Neural progenitor cell (in vitro differentiated cells): Measurements from ENCODE around the gene KIAA1549. TPM values are rescaled to one million over a fixed set of nuclear protein-coding genes. Genes with fewer than 3 reads are reported as not detected.

Experiments used
- DNase-seq: peaks from one replicate; pipeline ENCODE4 v3.0.0-alpha.2; 2016; ENCODE audit warnings: low spot score
- H2AFZ ChIP-seq: fragments of 200-600 bp; sonication (generic); replicated peaks from 2 replicates; pipeline ENCODE4 v1.6.1; 2016; ENCODE audit warnings: antibody characterized with exemption
- H3F3A ChIP-seq: fragments of 200-600 bp; sonication (generic); 2 replicates; pipeline ENCODE4 v1.6.1; 2016; ENCODE audit warnings: antibody characterized with exemption, low read depth
- H3K27ac ChIP-seq: fragments of 200-600 bp; sonication (generic); 2 replicates; pipeline ENCODE4 v1.5.1; 2016; ENCODE audit warnings: mild to moderate bottlenecking
- H3K27me3 ChIP-seq: fragments of 200-600 bp; sonication (generic); 2 replicates; pipeline ENCODE4 v1.6.1; 2016; ENCODE audit warnings: mild to moderate bottlenecking, moderate library complexity
- H3K36me3 ChIP-seq: fragments of 200-600 bp; sonication (generic); 2 replicates; pipeline ENCODE4 v1.5.1; 2016
- H3K4me1 ChIP-seq: fragments of 200-600 bp; sonication (generic); 2 replicates; pipeline ENCODE4 v1.6.1; 2016; ENCODE audit warnings: mixed run types
- H3K4me2 ChIP-seq: fragments of 200-600 bp; sonication (generic); 2 replicates; pipeline ENCODE4 v1.6.1; 2016
- H3K4me3 ChIP-seq: fragments of 200-600 bp; sonication (generic); 2 replicates; pipeline ENCODE4 v1.5.1; 2016
- H3K79me2 ChIP-seq: fragments of 200-600 bp; sonication (generic); 2 replicates; pipeline ENCODE4 v1.6.1; 2016; ENCODE audit warnings: low read depth
- H3K9ac ChIP-seq: fragments of 200-600 bp; sonication (generic); 2 replicates; pipeline ENCODE4 v1.6.1; 2016
- H3K9me3 ChIP-seq: fragments of 200-600 bp; sonication (generic); 2 replicates; pipeline ENCODE4 v1.5.1; 2016; ENCODE audit warnings: low read depth
- H4K20me1 ChIP-seq: fragments of 200-600 bp; sonication (generic); 2 replicates; pipeline ENCODE4 v1.6.1; 2016; ENCODE audit warnings: low read depth
- H3K27ac Mint-ChIP-seq: 3 replicates; pipeline ENCODE4 v1.8.0; 2021; ENCODE audit warnings: mixed read lengths
- H3K27me3 Mint-ChIP-seq: 2 replicates; pipeline ENCODE4 v1.8.0; 2022; ENCODE audit warnings: low read depth, mild to moderate bottlenecking, inconsistent platforms, moderate library complexity, mixed read lengths; ENCODE audit not compliant: insufficient read depth
- H3K36me3 Mint-ChIP-seq: 3 replicates; pipeline ENCODE4 v1.8.0; 2021; ENCODE audit warnings: mixed read lengths
- H3K4me1 Mint-ChIP-seq: 3 replicates; pipeline ENCODE4 v1.8.0; 2021; ENCODE audit warnings: mixed read lengths
- H3K4me3 Mint-ChIP-seq: 3 replicates; pipeline ENCODE4 v1.8.0; 2021; ENCODE audit warnings: mild to moderate bottlenecking, moderate library complexity, mixed read lengths
- H3K9me3 Mint-ChIP-seq: 3 replicates; pipeline ENCODE4 v1.8.0; 2020; ENCODE audit warnings: mixed read lengths
- EZH2 ChIP-seq: fragments of 200-600 bp; sonication (generic); IDR thresholded peaks from 2 replicates; pipeline ENCODE4 v1.6.1; 2017; ENCODE audit warnings: antibody characterized with exemption, mild to moderate bottlenecking, moderate library complexity
- EZH2phosphoT487 ChIP-seq: fragments of 200-600 bp; sonication (generic); IDR thresholded peaks from 2 replicates; pipeline ENCODE4 v1.6.1; 2017; ENCODE audit warnings: antibody characterized with exemption
- total RNA-seq: library from RNA; depleted of rRNA; stranded (reverse); fragments of >200 nt; gene quantifications from 2 replicates; pipeline ENCODE4 v1.2.3, GENCODE V29; 2015; ENCODE audit warnings: low replicate concordance
- TF ChIP-seq, protein P1 (sequence below): fragments of 200-600 bp; sonication (generic); IDR thresholded peaks from 2 replicates; pipeline ENCODE4 v1.5.1; 2017; ENCODE audit warnings: antibody characterized with exemption, mild to moderate bottlenecking

Gene KIAA1549
- total RNA-seq, 1 donor from 2014 or later: 4.8 TPM

DNA sequence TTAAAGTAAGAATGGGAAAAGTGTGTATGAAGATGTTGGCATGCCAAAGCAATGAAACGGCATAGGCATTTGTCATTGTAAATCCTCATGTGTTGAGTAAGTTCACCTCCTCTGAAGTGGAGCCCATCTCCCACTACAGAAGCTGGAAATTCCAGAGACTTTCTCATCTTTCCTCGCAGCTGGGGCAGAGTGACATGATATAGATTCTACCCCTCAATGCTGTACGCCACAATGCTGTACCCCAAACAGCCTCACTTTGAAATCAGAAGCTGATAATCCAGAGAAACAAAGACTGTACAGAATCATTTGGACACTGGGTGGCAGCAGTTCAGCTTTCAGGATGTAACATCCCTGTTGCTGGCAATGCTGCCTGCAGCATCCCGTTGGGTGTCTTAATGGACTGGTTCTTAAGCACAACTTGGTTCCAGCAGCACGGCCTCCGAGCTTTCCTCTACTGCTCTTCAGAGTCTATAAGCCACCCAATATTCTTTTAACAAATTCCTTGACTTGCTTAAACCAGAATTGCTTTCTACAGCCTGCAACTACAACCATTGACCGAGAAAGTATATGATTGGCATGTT lies 35.8 kb upstream of the KIAA1549 start:
- H3K4me1 ChIP-seq: peaks cover 4% of the 10 kb centered on the region
- H3K36me3 Mint-ChIP-seq: no peaks in the 10 kb centered on the region
- H3K4me3 Mint-ChIP-seq: no peak overlapping the region
- H3K79me2 ChIP-seq: no peaks in the 10 kb centered on the region
- H3K27ac Mint-ChIP-seq: no peak overlapping the region
- H4K20me1 ChIP-seq: no peaks in the 10 kb centered on the region
- peaks cover 9% of the 10 kb centered on the region for H3F3A ChIP-seq
- peak overlapping the region; percentile 27 for H2AFZ ChIP-seq
- peak; percentile 79 for DNase-seq
- no peak overlapping the region for H3K4me3 ChIP-seq
- H3K9ac ChIP-seq: no peak overlapping the region
- no peak overlapping the region for H3K27ac ChIP-seq
- no peak overlapping the region for H3K4me2 ChIP-seq
- peaks cover 24% of the 10 kb centered on the region for H3K4me1 Mint-ChIP-seq
- H3K9me3 ChIP-seq: no peaks in the 10 kb centered on the region
- peaks cover 11% of the 10 kb centered on the region for H3K27me3 ChIP-seq
- TF ChIP-seq, protein P1, sequence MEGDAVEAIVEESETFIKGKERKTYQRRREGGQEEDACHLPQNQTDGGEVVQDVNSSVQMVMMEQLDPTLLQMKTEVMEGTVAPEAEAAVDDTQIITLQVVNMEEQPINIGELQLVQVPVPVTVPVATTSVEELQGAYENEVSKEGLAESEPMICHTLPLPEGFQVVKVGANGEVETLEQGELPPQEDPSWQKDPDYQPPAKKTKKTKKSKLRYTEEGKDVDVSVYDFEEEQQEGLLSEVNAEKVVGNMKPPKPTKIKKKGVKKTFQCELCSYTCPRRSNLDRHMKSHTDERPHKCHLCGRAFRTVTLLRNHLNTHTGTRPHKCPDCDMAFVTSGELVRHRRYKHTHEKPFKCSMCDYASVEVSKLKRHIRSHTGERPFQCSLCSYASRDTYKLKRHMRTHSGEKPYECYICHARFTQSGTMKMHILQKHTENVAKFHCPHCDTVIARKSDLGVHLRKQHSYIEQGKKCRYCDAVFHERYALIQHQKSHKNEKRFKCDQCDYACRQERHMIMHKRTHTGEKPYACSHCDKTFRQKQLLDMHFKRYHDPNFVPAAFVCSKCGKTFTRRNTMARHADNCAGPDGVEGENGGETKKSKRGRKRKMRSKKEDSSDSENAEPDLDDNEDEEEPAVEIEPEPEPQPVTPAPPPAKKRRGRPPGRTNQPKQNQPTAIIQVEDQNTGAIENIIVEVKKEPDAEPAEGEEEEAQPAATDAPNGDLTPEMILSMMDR: peak; percentile 71
- no peak for TF ChIP-seq EZH2phosphoT487
- H3K27me3 Mint-ChIP-seq: peaks cover 12% of the 10 kb centered on the region
- peaks cover 3% of the 10 kb centered on the region for H3K36me3 ChIP-seq
- H3K9me3 Mint-ChIP-seq: peaks cover 2% of the 10 kb centered on the region

DNA sequence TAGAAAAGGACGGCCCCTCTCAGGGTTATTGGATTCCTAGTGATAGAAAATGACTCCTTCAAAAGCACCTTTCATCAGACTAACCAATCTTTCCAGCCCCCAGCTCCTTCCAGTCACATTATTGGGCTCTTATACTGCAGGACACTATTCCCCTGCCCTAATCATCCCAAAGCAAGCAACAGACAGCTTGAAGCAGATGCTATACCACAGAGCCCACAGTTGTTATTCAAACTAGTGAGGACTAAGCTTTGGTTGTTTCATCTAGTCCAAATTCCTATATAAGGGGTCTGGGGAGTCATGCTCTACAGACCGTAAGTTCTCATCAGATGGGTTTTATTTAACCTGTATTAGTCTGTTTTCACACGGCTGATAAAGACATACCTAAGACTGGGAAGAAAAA lies 30.2 kb upstream of the KIAA1549 start:
- Histone ChIP-seq H3K9ac (no peak overlapping the region), H3K4me2 (no peak overlapping the region), H3K36me3 (no peaks in the 10 kb centered on the region), H3K9me3 (no peaks in the 10 kb centered on the region), H3K27ac (no peak overlapping the region), H3K4me3 (no peak overlapping the region), H3K79me2 (no peaks in the 10 kb centered on the region), H2AFZ (no peak overlapping the region), H3K27me3 (peaks cover 11% of the 10 kb centered on the region), H3F3A (peaks cover 6% of the 10 kb centered on the region), H3K4me1 (no peaks in the 10 kb centered on the region), H4K20me1 (no peaks in the 10 kb centered on the region)
- DNase-seq: no peak
- Mint-ChIP-seq H3K27me3 (peaks cover 7% of the 10 kb centered on the region), H3K27ac (no peak overlapping the region), H3K36me3 (no peaks in the 10 kb centered on the region), H3K9me3 (peaks cover 3% of the 10 kb centered on the region), H3K4me1 (peaks cover 4% of the 10 kb centered on the region), H3K4me3 (no peak overlapping the region)
- TF ChIP-seq EZH2: no peak
- no peak for TF ChIP-seq EZH2phosphoT487

DNA sequence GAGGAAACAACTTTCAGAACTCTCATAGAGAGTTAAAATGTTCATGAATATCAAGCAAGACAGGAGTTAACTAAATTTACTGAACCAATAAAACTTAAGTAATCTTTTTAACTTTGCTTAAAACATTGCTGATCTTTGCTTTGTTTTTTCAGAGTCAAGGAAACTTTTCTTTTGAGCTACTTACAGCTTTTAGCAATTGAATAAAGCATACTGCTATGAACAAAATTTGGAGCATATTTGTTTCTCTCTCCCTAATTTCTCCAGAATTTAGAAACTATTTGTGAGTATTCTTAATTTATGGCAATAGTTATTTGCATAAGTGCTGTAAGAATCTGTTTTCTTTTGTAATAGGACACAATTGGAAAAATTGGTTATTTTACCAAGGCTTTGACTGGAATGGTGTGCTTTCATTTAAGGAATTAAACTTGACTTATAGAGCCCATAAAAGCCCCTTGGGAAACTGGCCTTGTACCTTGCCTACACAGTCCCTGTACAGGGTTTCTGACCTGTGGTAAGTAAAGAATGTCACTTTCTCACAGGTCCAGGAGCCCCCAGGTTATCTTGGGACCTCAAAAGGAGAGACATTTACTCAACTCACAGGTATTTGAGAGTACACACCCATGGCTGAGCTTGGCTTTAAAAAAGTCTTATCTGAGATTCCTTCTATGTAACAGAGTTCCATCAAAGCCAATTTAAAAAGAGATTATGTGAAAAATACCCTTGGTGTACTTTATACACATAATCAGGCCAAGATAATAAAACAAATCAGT lies 23.3 kb upstream of the KIAA1549 start:
- Histone ChIP-seq H3K4me1 (no peaks in the 10 kb centered on the region), H3K9ac (no peak overlapping the region), H3K79me2 (no peaks in the 10 kb centered on the region), H2AFZ (no peak overlapping the region), H3K9me3 (peaks cover 14% of the 10 kb centered on the region), H3K4me2 (no peak overlapping the region), H3F3A (no peaks in the 10 kb centered on the region), H3K4me3 (no peak overlapping the region), H3K27me3 (no peaks in the 10 kb centered on the region), H3K36me3 (no peaks in the 10 kb centered on the region), H3K27ac (no peak overlapping the region), H4K20me1 (no peaks in the 10 kb centered on the region)
- H3K27me3 Mint-ChIP-seq: peaks cover 6% of the 10 kb centered on the region
- TF ChIP-seq, protein P1: no peak
- no peak for TF ChIP-seq EZH2phosphoT487
- H3K27ac Mint-ChIP-seq: no peak overlapping the region
- H3K36me3 Mint-ChIP-seq: no peaks in the 10 kb centered on the region
- DNase-seq: no peak
- peaks cover 12% of the 10 kb centered on the region for H3K9me3 Mint-ChIP-seq
- H3K4me3 Mint-ChIP-seq: no peak overlapping the region
- no peaks in the 10 kb centered on the region for H3K4me1 Mint-ChIP-seq

DNA sequence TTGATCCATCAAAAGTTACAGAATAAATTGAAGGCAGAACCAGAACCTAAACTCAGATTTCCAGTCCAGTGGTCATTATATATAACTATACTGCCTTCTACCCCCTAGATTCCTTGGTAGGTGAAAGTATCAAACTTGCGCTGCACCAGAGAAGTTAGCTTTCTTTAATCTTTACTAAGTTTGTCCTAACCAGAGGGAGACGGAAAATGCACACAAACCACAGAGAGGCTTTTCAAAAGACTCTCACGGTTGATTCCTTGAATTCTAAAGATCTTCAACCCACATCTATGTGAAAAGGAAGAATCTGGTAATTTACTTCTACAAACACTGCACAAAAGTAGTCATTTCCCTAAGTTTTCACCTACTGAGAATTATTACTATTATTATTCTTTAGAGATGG lies 18.2 kb upstream of the KIAA1549 start:
- Histone ChIP-seq H3K4me2 (no peak overlapping the region), H3K9me3 (peaks cover 11% of the 10 kb centered on the region), H3F3A (no peaks in the 10 kb centered on the region), H3K27me3 (no peaks in the 10 kb centered on the region), H3K4me1 (no peaks in the 10 kb centered on the region), H3K27ac (no peak overlapping the region), H3K4me3 (no peak overlapping the region), H3K36me3 (no peaks in the 10 kb centered on the region), H4K20me1 (no peaks in the 10 kb centered on the region), H2AFZ (no peak overlapping the region), H3K9ac (no peak overlapping the region), H3K79me2 (no peaks in the 10 kb centered on the region)
- no peaks in the 10 kb centered on the region for H3K36me3 Mint-ChIP-seq
- H3K27ac Mint-ChIP-seq: no peak overlapping the region
- TF ChIP-seq EZH2phosphoT487 (no peak), EZH2 (no peak)
- TF ChIP-seq, protein P1: no peak
- H3K27me3 Mint-ChIP-seq: peaks cover 6% of the 10 kb centered on the region
- no peak for DNase-seq
- no peak overlapping the region for H3K4me3 Mint-ChIP-seq
- H3K4me1 Mint-ChIP-seq: no peaks in the 10 kb centered on the region
- peaks cover 3% of the 10 kb centered on the region for H3K9me3 Mint-ChIP-seq
